RWPE2 (cell line): ENCODE measurements around the gene WDR64.

ENCODE experiments used
- ATAC-seq: fragments of 200-7000 bp; cut with Tn5 transposase; 3 replicates; pipeline ENCODE4 v1.9.1; 2021; ENCODE audit warnings: low read depth
- DNase-seq: peaks from one replicate; pipeline ENCODE4 v3.0.0-alpha.2; 2020; ENCODE audit warnings: low spot score
- H3K27ac ChIP-seq: fragments of 450-650 bp; 2 replicates; pipeline ENCODE4 v1.5.1; 2017; ENCODE audit warnings: mild to moderate bottlenecking; ENCODE audit not compliant: poor library complexity, severe bottlenecking
- H3K27me3 ChIP-seq: fragments of 250-450 bp; sonication (Bioruptor Pico); 2 replicates; pipeline ENCODE4 v1.5.1; 2021; ENCODE audit warnings: mild to moderate bottlenecking, moderate library complexity; ENCODE audit not compliant: insufficient read depth, poor library complexity, severe bottlenecking
- H3K36me3 ChIP-seq: fragments of 250-450 bp; sonication (Bioruptor Pico); 2 replicates; pipeline ENCODE4 v1.5.1; 2020; ENCODE audit warnings: low read depth, mild to moderate bottlenecking, moderate library complexity
- H3K4me1 ChIP-seq: fragments of 250-450 bp; sonication (Bioruptor Pico); 2 replicates; pipeline ENCODE4 v1.5.1; 2021; ENCODE audit warnings: mild to moderate bottlenecking, moderate library complexity; ENCODE audit not compliant: insufficient read depth, poor library complexity, severe bottlenecking
- H3K4me3 ChIP-seq: fragments of 250-450 bp; sonication (Bioruptor Pico); 2 replicates; pipeline ENCODE4 v1.5.1; 2021; ENCODE audit warnings: mild to moderate bottlenecking, moderate library complexity; ENCODE audit not compliant: severe bottlenecking
- H3K9me3 ChIP-seq: fragments of 250-450 bp; sonication (Bioruptor Pico); 2 replicates; pipeline ENCODE4 v1.5.1; 2021; ENCODE audit warnings: mild to moderate bottlenecking, moderate library complexity; ENCODE audit not compliant: severe bottlenecking
- CTCF ChIP-seq: fragments of 450-650 bp; IDR thresholded peaks from one replicate; pipeline ENCODE4 v1.5.1; 2017; ENCODE audit warnings: mild to moderate bottlenecking, moderate library complexity; ENCODE audit not compliant: poor library complexity, severe bottlenecking

The WDR64 gene

GRCh38 chr1:241773991-241774390 is 121.9 kb downstream of the WDR64 start:
- no peak for DNase-seq
- H3K9me3 ChIP-seq = no peaks in the 10 kb centered on the region
- no peak overlapping the region for H3K27ac ChIP-seq
- H3K27me3 ChIP-seq = no peaks in the 10 kb centered on the region
- ATAC-seq = no peak
- H3K4me1 ChIP-seq = no peaks in the 10 kb centered on the region
- no peak for TF ChIP-seq CTCF
- H3K4me3 ChIP-seq = no peak overlapping the region
- H3K36me3 ChIP-seq = no peaks in the 10 kb centered on the region

- DNase-seq (no peak), ATAC-seq (no peak)
Observed at GRCh38 chr1:241775021-241775420, 122.9 kb downstream of the WDR64 start.

GRCh38 chr1:241776911-241777310 is 124.8 kb downstream of the WDR64 start:
- no peaks in the 10 kb centered on the region for H3K36me3 ChIP-seq
- no peak overlapping the region for H3K27ac ChIP-seq
- DNase-seq (no peak), ATAC-seq (no peak)
- no peak for TF ChIP-seq CTCF
- no peaks in the 10 kb centered on the region for H3K27me3 ChIP-seq
- H3K4me3 ChIP-seq = no peak overlapping the region
- H3K9me3 ChIP-seq = no peaks in the 10 kb centered on the region
- H3K4me1 ChIP-seq = no peaks in the 10 kb centered on the region

More at GRCh38 chr1:241775021-241775420, 122.9 kb downstream of the WDR64 start:
- Histone ChIP-seq H3K36me3 (no peaks in the 10 kb centered on the region), H3K27me3 (no peaks in the 10 kb centered on the region), H3K4me1 (no peaks in the 10 kb centered on the region), H3K4me3 (no peak overlapping the region), H3K9me3 (no peaks in the 10 kb centered on the region), H3K27ac (no peak overlapping the region)
- no peak for TF ChIP-seq CTCF

GRCh38 chr1:241778117-241778516 is 126.0 kb downstream of the WDR64 start:
- Histone ChIP-seq H3K27me3 (no peaks in the 10 kb centered on the region), H3K27ac (no peak overlapping the region), H3K4me3 (no peak overlapping the region), H3K9me3 (no peaks in the 10 kb centered on the region), H3K4me1 (no peaks in the 10 kb centered on the region), H3K36me3 (no peaks in the 10 kb centered on the region)
- DNase-seq (no peak), ATAC-seq (no peak)
- TF ChIP-seq CTCF = no peak

- Histone ChIP-seq H3K4me3 (no peak overlapping the region), H3K36me3 (no peaks in the 10 kb centered on the region), H3K4me1 (no peaks in the 10 kb centered on the region), H3K9me3 (no peaks in the 10 kb centered on the region), H3K27me3 (no peaks in the 10 kb centered on the region), H3K27ac (no peak overlapping the region)
- TF ChIP-seq CTCF = no peak
- no peak for ATAC-seq
- no peak for DNase-seq
Observed at GRCh38 chr1:241779897-241780296, 127.8 kb downstream of the WDR64 start.
